ENCODE data around the gene CPNE7. TPM values are rescaled to one million over a fixed set of nuclear protein-coding genes. Genes with fewer than 3 reads are reported as not detected.

Gene CPNE7
- total and polyA plus RNA-seq, 2 of the 8 experiments (the other 6 are each of a cell fraction or from before 2014, with no cell fraction given), result 10.0 to 23.7 TPM

- TF ChIP-seq CHD7 (IDR thresholded peaks at IDR 0.05; ENCODE audit: insufficient replicate concordance, low read length), result no peak
- no peak for TF ChIP-seq KDM4A (IDR thresholded peaks at IDR 0.05; ENCODE audit: low read depth, low read length, severe bottlenecking)
- no peak for TF ChIP-seq MAX (IDR thresholded peaks at IDR 0.05)
- TF ChIP-seq HDAC2 (IDR thresholded peaks at IDR 0.05; ENCODE audit: borderline replicate concordance in 1 of 2, low read depth in 2 of 2, low read length in 2 of 2), result no peak
- no peak for TF ChIP-seq SP1 (IDR thresholded peaks at IDR 0.05; ENCODE audit: low read depth, low read length)
- no peak for TF ChIP-seq E2F6 (IDR thresholded peaks at IDR 0.05)
- no peak for TF ChIP-seq ASH2L (IDR thresholded peaks at IDR 0.05; ENCODE audit: low read length)
- TF ChIP-seq POU5F1 (IDR thresholded peaks at IDR 0.05; ENCODE audit: low read depth, low read length), result no peak
- TF ChIP-seq RBBP5 (IDR thresholded peaks at IDR 0.05; ENCODE audit: borderline replicate concordance, low read depth, low read length), result no peak
Measured at GRCh38 chr16:89545044-89545830, 30.3 kb upstream of the CPNE7 start (continued).

Data from H1 (cell line).